ENCODE measurements around the gene METRN.
A peak's percentile ranks its signal among the peaks of the same experiment; 100 is the strongest.

Gene METRN

GRCh38 chr16:732936-733335 lies 18.0 kb downstream of the METRN start:
- POLR2A ChIA-PET (ENCODE audit: low non-redundant PET): no interaction called here

GRCh38 chr16:733382-734207 lies 18.7 kb downstream of the METRN start:
- CTCF ChIA-PET: interaction anchor here (0.6 to 0.9 kb wide), 3 partner anchors 8 to 66 kb away, joined by 3 to 4 read pairs (median 3); partner anchors contain the start of gene CIAO3
- DNase-seq (ENCODE audit: low spot score): no peak
- POLR2A ChIA-PET (ENCODE audit: low non-redundant PET): interaction anchor here (0.6 kb wide), 1 partner anchor 50 kb away, joined by 4 read pairs; no protein-coding TSS in a partner anchor

More at GRCh38 chr16:732936-733335, 18.0 kb downstream of the METRN start:
- CTCF ChIA-PET: interaction anchor here (0.6 to 0.9 kb wide), 2 partner anchors 8 to 22 kb away, joined by 3 read pairs; partner anchors contain the start of gene CIAO3
- H3K27ac ChIP-seq: peak overlapping the region; percentile 95
- TF ChIP-seq CTCF (conservative IDR thresholded peaks at IDR 0.05; ENCODE audit: low read depth): no peak
- no peak for DNase-seq (ENCODE audit: low spot score)

GRCh38 chr16:734208-734980 lies 19.5 kb downstream of the METRN start:
- ChIA-PET CTCF (interaction anchor here (0.6 kb wide), 1 partner anchor 67 kb away, joined by 4 read pairs; no protein-coding TSS in a partner anchor), POLR2A (ENCODE audit: low non-redundant PET) (interaction anchor here (0.6 kb wide), 1 partner anchor 49 kb away, joined by 4 read pairs; no protein-coding TSS in a partner anchor)
- no peak overlapping the region for H3K27ac ChIP-seq
- TF ChIP-seq CTCF (conservative IDR thresholded peaks at IDR 0.05; ENCODE audit: low read depth): no peak
- DNase-seq (ENCODE audit: low spot score): no peak

More at GRCh38 chr16:733382-734207, 18.7 kb downstream of the METRN start:
- H3K27ac ChIP-seq: peak overlapping the region; percentile 95; the same call in 1 of the 2 replicates
- TF ChIP-seq CTCF (conservative IDR thresholded peaks at IDR 0.05; ENCODE audit: low read depth): no peak

- no peak for DNase-seq (ENCODE audit: low spot score)
- TF ChIP-seq CTCF (conservative IDR thresholded peaks at IDR 0.05; ENCODE audit: low read depth): no peak
- POLR2A ChIA-PET (ENCODE audit: low non-redundant PET): interaction anchor here (0.5 kb wide), 1 partner anchor 48 kb away, joined by 4 read pairs; no protein-coding TSS in a partner anchor
- CTCF ChIA-PET: no interaction called here
- H3K27ac ChIP-seq: peak overlapping the region; percentile 81
Observed at GRCh38 chr16:734981-735881, 20.3 kb downstream of the METRN start.

- POLR2A ChIA-PET (ENCODE audit: low non-redundant PET): interaction anchor here (0.5 kb wide), 1 partner anchor 48 kb away, joined by 4 read pairs; no protein-coding TSS in a partner anchor
- CTCF ChIA-PET: no interaction called here
- TF ChIP-seq CTCF (conservative IDR thresholded peaks at IDR 0.05; ENCODE audit: low read depth): no peak
- peak overlapping the region; percentile 81 for H3K27ac ChIP-seq
- no peak for DNase-seq (ENCODE audit: low spot score)
Observed at GRCh38 chr16:735982-736453, 21.1 kb downstream of the METRN start.

All from RWPE1 (cell line).